WTC11 (cell line): ENCODE results near the gene MOSMO. TPM values are rescaled to one million over a fixed set of nuclear protein-coding genes. Genes with fewer than 3 reads are reported as not detected.
"Not testable (repeated sequence)": the region's sequence is repeated elsewhere in the genome, so short reads cannot be mapped to it uniquely, and the experiment has no call there.

Experiments used
- ATAC-seq: fragments of 200-7000 bp; cut with Tn5 transposase; 2 replicates; pipeline ENCODE4 v1.10.0; 2021; ENCODE audit warnings: mild to moderate bottlenecking, moderate library complexity
- CTCF ChIA-PET: fragments of 300-600 bp; sonication (Branson Sonifier 250); formaldehyde crosslinking; loops from one replicate; lab custom pipeline; 2021; ENCODE audit warnings: antibody characterized with exemption; lab: Charles Lee
- POLR2A ChIA-PET: fragments of 350-600 bp; sonication (Branson Sonifier 250); formaldehyde crosslinking; loops from one replicate; lab custom pipeline; 2021; ENCODE audit warnings: antibody characterized with exemption; lab: Charles Lee
- DNase-seq: peaks from one replicate; pipeline ENCODE4 v3.0.0; 2021; ENCODE audit warnings: low spot score
- H3K27ac Mint-ChIP-seq: 2 replicates; pipeline ENCODE4 v1.8.0; 2021; ENCODE audit warnings: mixed read lengths
- H3K27me3 Mint-ChIP-seq: 2 replicates; pipeline ENCODE4 v1.8.0; 2021; ENCODE audit warnings: low read depth, mild to moderate bottlenecking, moderate library complexity, mixed read lengths
- H3K36me3 Mint-ChIP-seq: 2 replicates; pipeline ENCODE4 v1.8.0; 2021; ENCODE audit warnings: mixed read lengths
- H3K4me1 Mint-ChIP-seq: 2 replicates; pipeline ENCODE4 v1.8.0; 2022; ENCODE audit warnings: mixed read lengths
- H3K4me3 Mint-ChIP-seq: 2 replicates; pipeline ENCODE4 v1.8.0; 2021; ENCODE audit warnings: mild to moderate bottlenecking, moderate library complexity, mixed read lengths
- H3K9me3 Mint-ChIP-seq: 2 replicates; pipeline ENCODE4 v1.8.0; 2021; ENCODE audit warnings: mixed read lengths
- JUN ChIP-seq: sonication (generic); formaldehyde crosslinking; IDR thresholded peaks from 2 replicates; pipeline ENCODE4 v1.8.0; 2023; ENCODE audit warnings: mild to moderate bottlenecking, missing genetic modification reagents
- SMAD3 ChIP-seq: sonication (generic); formaldehyde crosslinking; IDR thresholded peaks from 2 replicates; pipeline ENCODE4 v1.8.0; 2022; ENCODE audit warnings: missing genetic modification reagents, mild to moderate bottlenecking, borderline replicate concordance
- TCF7 ChIP-seq: sonication (generic); formaldehyde crosslinking; IDR thresholded peaks from 2 replicates; pipeline ENCODE4 v1.8.0; 2022; ENCODE audit warnings: mild to moderate bottlenecking, low read depth, missing genetic modification reagents, moderate library complexity
- ZBTB21 ChIP-seq: sonication (generic); formaldehyde crosslinking; IDR thresholded peaks from 2 replicates; pipeline ENCODE4 v1.8.1; 2023; ENCODE audit warnings: mild to moderate bottlenecking, missing genetic modification reagents, borderline replicate concordance
- ZNF121 ChIP-seq: sonication (generic); formaldehyde crosslinking; IDR thresholded peaks from 2 replicates; pipeline ENCODE4 v1.8.0; 2023; ENCODE audit warnings: missing genetic modification reagents
- total RNA-seq: library from RNA; stranded (reverse); gene quantifications from 3 replicates; pipeline ENCODE4 v1.2.3, GENCODE V29; 2021
- TF ChIP-seq, protein P1 (sequence below): sonication (generic); formaldehyde crosslinking; conservative IDR thresholded peaks from 2 replicates; pipeline ENCODE4 v1.8.1; 2023; ENCODE audit warnings: mild to moderate bottlenecking, low read depth, missing genetic modification reagents, moderate library complexity
- TF ChIP-seq, protein P2 (sequence below): sonication (generic); formaldehyde crosslinking; IDR thresholded peaks from 2 replicates; pipeline ENCODE4 v1.8.1; 2022; ENCODE audit warnings: low read depth, missing genetic modification reagents, borderline replicate concordance
- TF ChIP-seq, protein P3 (sequence below): sonication (generic); formaldehyde crosslinking; IDR thresholded peaks from 2 replicates; pipeline ENCODE4 v1.8.1; 2022; ENCODE audit warnings: mild to moderate bottlenecking, moderate library complexity, missing genetic modification reagents
- TF ChIP-seq, protein P4 (sequence below): sonication (generic); formaldehyde crosslinking; IDR thresholded peaks from 2 replicates; pipeline ENCODE4 v1.8.1; 2022; ENCODE audit warnings: low read depth, mild to moderate bottlenecking, moderate library complexity, missing genetic modification reagents, borderline replicate concordance
- TF ChIP-seq, protein P5 (sequence below): sonication (generic); formaldehyde crosslinking; conservative IDR thresholded peaks from 2 replicates; pipeline ENCODE4 v1.8.1; 2022; ENCODE audit warnings: mild to moderate bottlenecking, missing genetic modification reagents

The MOSMO gene
- total RNA-seq, 1 experiment from 2014 or later: 10.7 TPM

DNA sequence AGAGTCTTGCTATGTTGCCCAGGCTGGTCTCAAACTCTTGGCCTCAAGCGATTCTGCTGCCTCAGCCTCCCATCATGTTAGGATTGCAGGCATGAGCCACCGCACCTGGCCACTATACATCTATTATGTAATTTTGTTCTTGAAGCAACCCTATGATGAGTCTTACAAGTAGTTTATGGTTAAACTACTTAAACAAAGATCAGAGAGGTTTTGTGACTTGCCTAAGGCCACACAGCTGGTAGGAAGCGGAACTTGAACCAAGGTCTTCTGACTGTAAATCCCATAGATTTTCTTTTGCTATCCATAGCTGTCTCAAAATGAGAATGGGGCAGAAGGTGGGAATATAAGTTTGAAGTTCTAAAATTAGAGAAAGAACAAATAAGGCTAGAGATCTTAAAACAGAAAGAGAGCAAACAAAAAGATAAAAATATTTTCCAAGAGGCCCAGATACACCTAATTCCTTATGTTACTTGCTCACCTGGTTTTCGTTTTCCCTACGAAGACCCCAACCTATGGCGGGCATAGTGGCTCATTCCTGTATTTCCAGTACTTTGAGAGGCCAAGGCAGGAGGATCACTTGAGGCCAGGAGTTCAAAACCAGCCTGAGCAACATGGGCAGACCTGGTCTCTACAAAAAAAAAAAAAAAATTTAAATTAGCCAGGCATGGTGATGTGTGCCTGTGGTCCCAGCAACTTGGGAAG, 116.8 kb downstream of the MOSMO start (continued):
- TF ChIP-seq, protein P1, sequence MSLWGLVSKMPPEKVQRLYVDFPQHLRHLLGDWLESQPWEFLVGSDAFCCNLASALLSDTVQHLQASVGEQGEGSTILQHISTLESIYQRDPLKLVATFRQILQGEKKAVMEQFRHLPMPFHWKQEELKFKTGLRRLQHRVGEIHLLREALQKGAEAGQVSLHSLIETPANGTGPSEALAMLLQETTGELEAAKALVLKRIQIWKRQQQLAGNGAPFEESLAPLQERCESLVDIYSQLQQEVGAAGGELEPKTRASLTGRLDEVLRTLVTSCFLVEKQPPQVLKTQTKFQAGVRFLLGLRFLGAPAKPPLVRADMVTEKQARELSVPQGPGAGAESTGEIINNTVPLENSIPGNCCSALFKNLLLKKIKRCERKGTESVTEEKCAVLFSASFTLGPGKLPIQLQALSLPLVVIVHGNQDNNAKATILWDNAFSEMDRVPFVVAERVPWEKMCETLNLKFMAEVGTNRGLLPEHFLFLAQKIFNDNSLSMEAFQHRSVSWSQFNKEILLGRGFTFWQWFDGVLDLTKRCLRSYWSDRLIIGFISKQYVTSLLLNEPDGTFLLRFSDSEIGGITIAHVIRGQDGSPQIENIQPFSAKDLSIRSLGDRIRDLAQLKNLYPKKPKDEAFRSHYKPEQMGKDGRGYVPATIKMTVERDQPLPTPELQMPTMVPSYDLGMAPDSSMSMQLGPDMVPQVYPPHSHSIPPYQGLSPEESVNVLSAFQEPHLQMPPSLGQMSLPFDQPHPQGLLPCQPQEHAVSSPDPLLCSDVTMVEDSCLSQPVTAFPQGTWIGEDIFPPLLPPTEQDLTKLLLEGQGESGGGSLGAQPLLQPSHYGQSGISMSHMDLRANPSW (CRISPR knock-in tag): no peak

DNA sequence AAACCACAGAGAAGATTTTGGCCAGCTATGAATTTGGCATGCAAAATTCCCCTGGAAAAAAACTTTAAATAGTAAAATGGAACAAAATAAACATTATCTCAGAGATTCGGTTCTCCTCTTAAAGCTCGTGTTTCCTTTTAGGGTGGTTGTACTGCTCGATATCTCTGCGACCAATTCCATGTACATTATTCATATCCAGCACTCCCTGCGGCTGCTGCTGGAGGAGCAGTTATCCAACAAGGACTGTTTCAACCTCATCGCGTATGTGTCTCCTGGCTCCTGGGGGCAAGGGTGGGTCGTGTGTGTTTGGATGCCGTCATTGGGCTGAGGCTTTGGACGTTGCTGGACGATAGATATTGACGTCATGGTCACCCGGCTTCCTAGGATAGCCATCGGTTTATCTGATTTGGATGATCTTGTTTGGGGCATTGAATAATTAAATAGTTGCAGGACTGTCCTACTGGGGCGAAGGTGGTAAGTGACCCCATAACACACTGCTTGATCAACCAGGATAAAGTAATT, 118.2 kb downstream of the MOSMO start:
- TF ChIP-seq, protein P2, sequence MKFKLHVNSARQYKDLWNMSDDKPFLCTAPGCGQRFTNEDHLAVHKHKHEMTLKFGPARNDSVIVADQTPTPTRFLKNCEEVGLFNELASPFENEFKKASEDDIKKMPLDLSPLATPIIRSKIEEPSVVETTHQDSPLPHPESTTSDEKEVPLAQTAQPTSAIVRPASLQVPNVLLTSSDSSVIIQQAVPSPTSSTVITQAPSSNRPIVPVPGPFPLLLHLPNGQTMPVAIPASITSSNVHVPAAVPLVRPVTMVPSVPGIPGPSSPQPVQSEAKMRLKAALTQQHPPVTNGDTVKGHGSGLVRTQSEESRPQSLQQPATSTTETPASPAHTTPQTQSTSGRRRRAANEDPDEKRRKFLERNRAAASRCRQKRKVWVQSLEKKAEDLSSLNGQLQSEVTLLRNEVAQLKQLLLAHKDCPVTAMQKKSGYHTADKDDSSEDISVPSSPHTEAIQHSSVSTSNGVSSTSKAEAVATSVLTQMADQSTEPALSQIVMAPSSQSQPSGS (CRISPR knock-in tag): no peak
- no peak for TF ChIP-seq ZBTB21 (CRISPR knock-in tag)
- DNase-seq (no peak), ATAC-seq (no peak)
- POLR2A ChIA-PET: no interaction called here
- H3K4me3 Mint-ChIP-seq: no peak overlapping the region
- H3K9me3 Mint-ChIP-seq: peaks cover 10% of the 10 kb centered on the region
- H3K4me1 Mint-ChIP-seq: no peaks in the 10 kb centered on the region
- CTCF ChIA-PET: interaction anchor here (0.7 kb wide), 1 partner anchor 63 kb away, joined by 3 read pairs; no protein-coding TSS in a partner anchor
- peaks cover 14% of the 10 kb centered on the region for H3K27me3 Mint-ChIP-seq
- H3K36me3 Mint-ChIP-seq: no peaks in the 10 kb centered on the region
- no peak overlapping the region for H3K27ac Mint-ChIP-seq

DNA sequence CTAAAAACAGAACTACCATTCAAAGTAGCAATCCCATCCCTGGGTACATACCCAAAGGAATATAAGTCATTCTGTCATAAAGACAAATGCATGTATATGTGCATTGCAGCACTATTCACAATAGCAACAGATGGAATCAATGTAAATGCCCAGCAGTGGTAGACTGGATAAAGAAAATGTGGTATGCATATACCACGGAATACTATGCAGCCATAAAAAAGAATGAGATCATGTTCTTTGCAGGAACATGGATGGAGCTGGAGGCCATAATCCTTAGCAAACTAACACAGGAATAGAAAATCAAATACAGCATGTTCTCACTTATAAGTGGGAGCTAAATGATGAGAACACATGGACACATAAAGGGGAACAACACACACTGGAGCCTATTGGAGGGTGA, 120.6 kb downstream of the MOSMO start:
- H3K27ac Mint-ChIP-seq, POLR2A ChIA-PET, H3K36me3 Mint-ChIP-seq, H3K4me3 Mint-ChIP-seq, H3K4me1 Mint-ChIP-seq, ATAC-seq, DNase-seq: not testable (repeated sequence)
- CTCF ChIA-PET: interaction anchor here (0.7 kb wide), 1 partner anchor 14 kb away, joined by 3 read pairs; no protein-coding TSS in a partner anchor
- peaks cover 11% of the 10 kb centered on the region for H3K27me3 Mint-ChIP-seq
- H3K9me3 Mint-ChIP-seq: peaks cover 10% of the 10 kb centered on the region

DNA sequence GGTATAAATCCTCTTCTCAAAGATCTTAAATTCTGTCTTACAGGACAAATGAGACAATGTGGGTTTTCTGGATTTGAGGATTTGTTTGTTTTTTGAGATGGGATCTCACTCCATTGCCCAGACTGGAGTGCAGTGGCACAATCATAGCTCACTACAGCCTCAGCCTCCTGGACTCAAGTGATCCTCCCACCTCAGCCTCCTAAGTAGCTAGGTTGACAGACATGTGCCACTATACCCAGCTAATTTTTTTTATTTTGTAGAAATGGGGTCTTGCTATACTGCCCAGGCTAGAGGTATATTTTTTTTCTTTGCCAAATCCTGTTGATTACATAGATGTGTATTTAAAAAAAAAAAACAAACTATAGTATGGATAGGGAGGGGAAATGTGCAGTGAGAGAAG, 122.6 kb downstream of the MOSMO start:
- no peak for DNase-seq

DNA sequence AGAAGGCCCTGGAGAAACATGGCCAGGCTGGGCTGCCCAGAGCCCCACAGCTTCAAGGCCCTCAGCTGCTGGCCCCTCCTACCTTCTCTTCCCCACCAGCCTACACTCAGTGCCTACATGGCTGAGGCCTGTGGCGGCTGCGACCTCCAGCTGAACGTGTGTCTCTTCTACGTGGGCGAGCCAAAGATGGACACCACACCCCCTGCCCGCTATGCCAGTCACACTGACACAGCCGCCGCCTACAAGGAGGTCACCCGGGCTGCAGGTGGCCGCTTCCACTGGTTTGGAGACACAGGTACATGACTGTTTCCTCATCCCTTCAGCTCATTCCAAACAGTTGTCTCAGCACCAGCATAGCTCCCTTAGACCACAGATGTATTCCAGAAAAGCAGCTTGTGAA, 124.9 kb downstream of the MOSMO start:
- no peak overlapping the region for H3K4me3 Mint-ChIP-seq

More for the DNA sequence above, 122.6 kb downstream of the MOSMO start:
- no peaks in the 10 kb centered on the region for H3K36me3 Mint-ChIP-seq
- H3K9me3 Mint-ChIP-seq: peaks cover 10% of the 10 kb centered on the region
- POLR2A ChIA-PET: no interaction called here
- TF ChIP-seq ZNF121 (CRISPR knock-in tag): 0 out of 2 replicates have a peak, but pooled peaks have one; percentile 6
- no peak for TF ChIP-seq SMAD3 (CRISPR knock-in tag)
- peaks cover 8% of the 10 kb centered on the region for H3K27me3 Mint-ChIP-seq
- H3K27ac Mint-ChIP-seq: no peak overlapping the region
- no peaks in the 10 kb centered on the region for H3K4me1 Mint-ChIP-seq
- no peak for ATAC-seq
- CTCF ChIA-PET: interaction anchor here (4.2 kb wide), 1 partner anchor 11 kb away, joined by 31 read pairs; no protein-coding TSS in a partner anchor
- no peak overlapping the region for H3K4me3 Mint-ChIP-seq

More for the DNA sequence above, 124.9 kb downstream of the MOSMO start:
- TF ChIP-seq, protein P3, sequence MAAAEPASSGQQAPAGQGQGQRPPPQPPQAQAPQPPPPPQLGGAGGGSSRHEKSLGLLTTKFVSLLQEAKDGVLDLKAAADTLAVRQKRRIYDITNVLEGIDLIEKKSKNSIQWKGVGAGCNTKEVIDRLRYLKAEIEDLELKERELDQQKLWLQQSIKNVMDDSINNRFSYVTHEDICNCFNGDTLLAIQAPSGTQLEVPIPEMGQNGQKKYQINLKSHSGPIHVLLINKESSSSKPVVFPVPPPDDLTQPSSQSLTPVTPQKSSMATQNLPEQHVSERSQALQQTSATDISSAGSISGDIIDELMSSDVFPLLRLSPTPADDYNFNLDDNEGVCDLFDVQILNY (CRISPR knock-in tag): no peak
- TF ChIP-seq TCF7 (CRISPR knock-in tag) (no peak), JUN (CRISPR knock-in tag) (no peak)
- TF ChIP-seq, protein P4, sequence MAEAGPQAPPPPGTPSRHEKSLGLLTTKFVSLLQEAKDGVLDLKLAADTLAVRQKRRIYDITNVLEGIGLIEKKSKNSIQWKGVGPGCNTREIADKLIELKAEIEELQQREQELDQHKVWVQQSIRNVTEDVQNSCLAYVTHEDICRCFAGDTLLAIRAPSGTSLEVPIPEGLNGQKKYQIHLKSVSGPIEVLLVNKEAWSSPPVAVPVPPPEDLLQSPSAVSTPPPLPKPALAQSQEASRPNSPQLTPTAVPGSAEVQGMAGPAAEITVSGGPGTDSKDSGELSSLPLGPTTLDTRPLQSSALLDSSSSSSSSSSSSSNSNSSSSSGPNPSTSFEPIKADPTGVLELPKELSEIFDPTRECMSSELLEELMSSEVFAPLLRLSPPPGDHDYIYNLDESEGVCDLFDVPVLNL (CRISPR knock-in tag): no peak
- TF ChIP-seq, protein P5, sequence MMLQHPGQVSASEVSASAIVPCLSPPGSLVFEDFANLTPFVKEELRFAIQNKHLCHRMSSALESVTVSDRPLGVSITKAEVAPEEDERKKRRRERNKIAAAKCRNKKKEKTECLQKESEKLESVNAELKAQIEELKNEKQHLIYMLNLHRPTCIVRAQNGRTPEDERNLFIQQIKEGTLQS (CRISPR knock-in tag): no peak
- no peaks in the 10 kb centered on the region for H3K36me3 Mint-ChIP-seq
- no peak overlapping the region for H3K27ac Mint-ChIP-seq
- H3K9me3 Mint-ChIP-seq: peaks cover 10% of the 10 kb centered on the region
- peaks cover 8% of the 10 kb centered on the region for H3K27me3 Mint-ChIP-seq
- peaks cover 6% of the 10 kb centered on the region; the same call in 1 of the 2 replicates for H3K4me1 Mint-ChIP-seq
- DNase-seq (no peak), ATAC-seq (no peak)
- POLR2A ChIA-PET: no interaction called here
- CTCF ChIA-PET: interaction anchor here (1.5 to 4.2 kb wide), 3 partner anchors 9 to 55 kb away, joined by 3 to 31 read pairs (median 7); no protein-coding TSS in a partner anchor
